Panc1 (cell line): ENCODE results near the gene HOXD9. TPM values are rescaled to one million over a fixed set of nuclear protein-coding genes. Genes with fewer than 3 reads are reported as not detected.

Experiments
- ATAC-seq: fragments of 200-7000 bp; cut with Tn5 transposase; 2 replicates; pipeline ENCODE4 v1.9.1; 2020; ENCODE audit warnings: mild to moderate bottlenecking, moderate library complexity
- BruUV-seq: library from RNA; stranded (reverse); fragments of 400-500 nt; replicated peaks from 2 replicates; lab custom pipeline; 2021; lab: Mats Ljungman, UMichigan
- CTCF ChIA-PET: fragments of 300-600 bp; sonication (Branson Sonifier 250); formaldehyde crosslinking; loops from one replicate; lab custom pipeline; 2022; ENCODE audit warnings: antibody characterized with exemption; lab: Charles Lee
- POLR2A ChIA-PET: fragments of 300-600 bp; sonication (Branson Sonifier 250); formaldehyde crosslinking; loops from one replicate; lab custom pipeline; 2022; ENCODE audit warnings: antibody characterized with exemption; lab: Charles Lee
- DNase-seq: peaks from one replicate; pipeline ENCODE4 v3.0.0-alpha.2; 2010; ENCODE audit warnings: low read depth, low spot score
- H3K27ac ChIP-seq: 2 replicates; pipeline ENCODE4 v1.5.1; 2011; ENCODE audit warnings: mild to moderate bottlenecking, low read length, inconsistent platforms
- H3K27me3 ChIP-seq: fragments of 200-500 bp; sonication (Bioruptor generic); 2 replicates; pipeline ENCODE4 v1.6.0; 2014; ENCODE audit warnings: low read length, inconsistent platforms; ENCODE audit not compliant: control insufficient read depth, insufficient read depth
- H3K36me3 ChIP-seq: fragments of 200-500 bp; sonication (Bioruptor generic); 2 replicates; pipeline ENCODE4 v1.5.1; 2014; ENCODE audit warnings: inconsistent platforms, mild to moderate bottlenecking, low read length, moderate library complexity; ENCODE audit not compliant: control insufficient read depth, insufficient read depth
- H3K4me1 ChIP-seq: 2 replicates; pipeline ENCODE4 v1.5.1; 2011; ENCODE audit warnings: inconsistent platforms, mild to moderate bottlenecking, low read length, moderate library complexity; ENCODE audit not compliant: control insufficient read depth, insufficient read depth
- H3K4me3 ChIP-seq, 2 experiments: 2 replicates each; pipeline ENCODE4 v1.5.1; 2011 to 2012; ENCODE audit warnings: low read depth in 2 of 2, low read length in 2 of 2, mild to moderate bottlenecking in 2 of 2, inconsistent platforms in 1 of 2, moderate library complexity in 1 of 2
- H3K9me3 ChIP-seq: fragments of 200-500 bp; sonication (Bioruptor generic); 2 replicates; pipeline ENCODE4 v1.5.1; 2014; ENCODE audit warnings: low read depth, mild to moderate bottlenecking, inconsistent platforms, low read length, moderate library complexity; ENCODE audit not compliant: control insufficient read depth, insufficient read depth
- CTCF ChIP-seq: fragments of 450-650 bp; IDR thresholded peaks from 2 replicates; pipeline ENCODE4 v1.5.1; 2017; ENCODE audit warnings: mild to moderate bottlenecking
- POLR2AphosphoS5 ChIP-seq: IDR thresholded peaks from 2 replicates; pipeline ENCODE4 v1.6.1; 2012; ENCODE audit warnings: mild to moderate bottlenecking, low read depth, low read length, moderate library complexity
- REST ChIP-seq, 2 experiments: IDR thresholded peaks; 2 replicates each; pipeline ENCODE4 v1.6.1; 2011 to 2012; ENCODE audit warnings: low read depth in 2 of 2, control low read depth in 1 of 2, low read length in 1 of 2, mild to moderate bottlenecking in 1 of 2, moderate library complexity in 1 of 2; ENCODE audit not compliant: insufficient read depth in 1 of 2
- SIN3A ChIP-seq: IDR thresholded peaks from 2 replicates; pipeline ENCODE4 v1.6.1; 2012; ENCODE audit warnings: low read depth, mild to moderate bottlenecking, low read length, moderate library complexity, borderline replicate concordance; ENCODE audit not compliant: insufficient read depth
- TCF7L2 ChIP-seq: IDR thresholded peaks from 2 replicates; pipeline ENCODE4 v1.6.1; 2011; ENCODE audit warnings: mild to moderate bottlenecking, low read depth, low read length, inconsistent platforms
- in situ Hi-C: cut with HindIII; loops from 2 replicates; pipeline ENCODE4 v1.10.0; 2016; ENCODE audit warnings: low sequenced_read_pairs, low pct_unique_long_range_greater_than_20kb
- intact Hi-C: fragments of 100-400 bp; cut with micrococcal nuclease; formaldehyde crosslinking; loops from one replicate; pipeline ENCODE4 v1.10.0; 2022; ENCODE audit not compliant: unreplicated experiment
- total RNA-seq: library from RNA; stranded (reverse); gene quantifications from one replicate; pipeline ENCODE4 v1.2.1, GENCODE V29; 2021; ENCODE audit not compliant: unreplicated experiment

Gene HOXD9
- total RNA-seq, 1 experiment from 2014 or later = 0.15 TPM

- H3K36me3 ChIP-seq = no peaks in the 10 kb centered on the region
- CTCF ChIA-PET = no interaction called here
- BruUV-seq = no TSS peak
- DNase-seq (no peak), ATAC-seq (no peak)
- H3K9me3 ChIP-seq = no peaks in the 10 kb centered on the region
- intact Hi-C loops (no loop called here), in situ Hi-C loops (no loop called here)
- no peak overlapping the region for H3K27ac ChIP-seq
- no peak for TF ChIP-seq REST (IDR thresholded peaks at IDR 0.05; ENCODE audit: insufficient read depth in 1 of 2, low read depth in 2 of 2, low read length in 1 of 2)
- no peak for TF ChIP-seq CTCF
- TF ChIP-seq POLR2AphosphoS5 = no peak
- TF ChIP-seq TCF7L2 = no peak
- no peak for TF ChIP-seq SIN3A
- peaks cover 2% of the 10 kb centered on the region; the same call in 1 of the 2 replicates for H3K27me3 ChIP-seq
- POLR2A ChIA-PET = no interaction called here
- no peak overlapping the region for H3K4me3 ChIP-seq
- H3K4me1 ChIP-seq = peaks cover 3% of the 10 kb centered on the region; the same call in 1 of the 2 replicates
Observed at GRCh38 chr2:176158855-176159662, 36.5 kb downstream of the HOXD9 start.

- in situ Hi-C loops (no loop called here), intact Hi-C loops (no loop called here)
- no peaks in the 10 kb centered on the region for H3K36me3 ChIP-seq
- POLR2A ChIA-PET = no interaction called here
- TF ChIP-seq SIN3A (no peak), TCF7L2 (no peak)
- DNase-seq (no peak), ATAC-seq (no peak)
- no peak overlapping the region for H3K4me3 ChIP-seq
- H3K4me1 ChIP-seq = peaks cover 3% of the 10 kb centered on the region; the same call in 1 of the 2 replicates
- no peak overlapping the region for H3K27ac ChIP-seq
- CTCF ChIA-PET = no interaction called here
- no TSS peak for BruUV-seq
- no peaks in the 10 kb centered on the region for H3K9me3 ChIP-seq
- peaks cover 2% of the 10 kb centered on the region; the same call in 1 of the 2 replicates for H3K27me3 ChIP-seq
Observed at GRCh38 chr2:176159663-176160250, 37.2 kb downstream of the HOXD9 start.
